ENCODE results near the gene CACNA1C.
A peak's percentile ranks its signal among the peaks of the same experiment; 100 is the strongest.

The CACNA1C gene

GRCh38 chr12:2575245-2575644 is 522.5 kb downstream of the CACNA1C start:
- DNase-seq (ENCODE audit: low read depth), result no peak
- no peak overlapping the region for H3K4me3 ChIP-seq (ENCODE audit: low read depth, low read length)
- TF ChIP-seq CTCF (conservative IDR thresholded peaks at IDR 0.05; ENCODE audit: low read depth, low read length), result no peak

DNA sequence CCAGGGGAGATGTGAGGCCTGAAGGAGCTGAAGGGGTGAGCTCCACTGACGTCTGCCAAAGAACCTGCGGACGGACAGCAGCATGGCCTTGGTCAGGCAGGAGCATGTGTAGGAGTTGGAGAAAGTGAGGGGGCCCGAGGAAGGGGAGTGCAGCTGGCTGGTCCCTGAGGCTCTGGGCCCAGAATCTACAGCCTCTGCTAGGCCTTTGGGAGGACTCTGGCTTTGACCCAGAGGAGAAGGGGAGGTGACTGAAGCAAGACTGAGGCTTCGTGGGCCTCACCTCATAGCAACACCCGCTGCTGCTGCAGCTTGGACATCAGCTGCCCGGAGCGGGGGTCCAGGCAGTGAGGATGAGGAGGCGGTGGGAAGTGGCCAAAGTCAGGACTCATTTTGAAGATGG is 525.4 kb downstream of the CACNA1C start:
- no peak for TF ChIP-seq CTCF (conservative IDR thresholded peaks at IDR 0.05; ENCODE audit: low read depth, low read length)
- DNase-seq (ENCODE audit: low read depth), result no peak
- H3K4me3 ChIP-seq (ENCODE audit: low read depth, low read length), result no peak overlapping the region

- no peak for DNase-seq (ENCODE audit: low read depth)
- TF ChIP-seq CTCF (conservative IDR thresholded peaks at IDR 0.05; ENCODE audit: low read depth, low read length), result no peak
These were observed 526.0 kb downstream of the CACNA1C start for GRCh38 chr12:2578772-2579171.

DNA sequence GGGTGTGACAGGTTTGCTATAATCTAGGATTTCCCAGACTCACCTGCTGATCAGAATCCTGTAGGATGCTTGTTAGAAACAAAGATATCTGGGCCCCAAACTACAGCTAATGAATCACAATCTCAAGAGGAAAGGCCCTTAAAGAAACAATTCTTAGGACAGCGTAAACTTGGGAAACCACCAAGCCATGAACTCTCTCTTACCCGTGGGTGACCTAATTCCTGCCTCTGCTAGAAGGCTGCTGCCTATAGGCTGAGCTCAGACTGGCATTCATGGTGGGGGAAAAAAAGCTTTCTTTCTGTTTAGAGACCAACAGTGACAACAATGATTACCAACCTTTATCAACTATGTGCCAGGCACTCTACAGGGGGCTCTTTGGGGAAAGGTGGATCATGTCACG is 528.0 kb downstream of the CACNA1C start:
- DNase-seq (ENCODE audit: low read depth), result peak; percentile 57
- no peak overlapping the region for H3K4me3 ChIP-seq (ENCODE audit: low read depth, low read length)
- TF ChIP-seq CTCF (conservative IDR thresholded peaks at IDR 0.05; ENCODE audit: low read depth, low read length), result no peak

More at GRCh38 chr12:2578772-2579171, 526.0 kb downstream of the CACNA1C start:
- no peak overlapping the region for H3K4me3 ChIP-seq (ENCODE audit: low read depth, low read length)

- TF ChIP-seq CTCF (conservative IDR thresholded peaks at IDR 0.05; ENCODE audit: low read depth, low read length), result no peak
- DNase-seq (ENCODE audit: low read depth), result no peak
These were observed 528.7 kb downstream of the CACNA1C start for GRCh38 chr12:2581293-2582045.

DNA sequence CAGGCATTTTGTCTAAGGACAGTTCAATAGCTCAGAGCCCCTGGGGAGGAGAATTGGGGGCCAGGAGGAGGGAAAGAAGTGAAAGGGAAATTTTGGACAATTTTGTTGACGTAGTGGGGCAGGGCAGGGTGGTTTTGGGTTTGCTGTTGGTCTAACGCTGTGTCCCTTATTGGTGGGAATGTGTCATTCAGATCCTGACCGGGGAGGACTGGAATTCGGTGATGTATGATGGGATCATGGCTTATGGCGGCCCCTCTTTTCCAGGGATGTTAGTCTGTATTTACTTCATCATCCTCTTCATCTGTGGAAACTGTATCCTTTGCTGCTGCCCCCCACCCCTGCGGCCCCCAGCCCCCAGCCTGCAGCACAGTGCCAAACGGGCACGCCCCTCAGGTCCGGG is 529.8 kb downstream of the CACNA1C start:
- DNase-seq (ENCODE audit: low read depth), result no peak
- no peak for TF ChIP-seq CTCF (conservative IDR thresholded peaks at IDR 0.05; ENCODE audit: low read depth, low read length)
- no peak overlapping the region for H3K4me3 ChIP-seq (ENCODE audit: low read depth, low read length)

More at GRCh38 chr12:2581293-2582045, 528.7 kb downstream of the CACNA1C start:
- no peak overlapping the region for H3K4me3 ChIP-seq (ENCODE audit: low read depth, low read length)

GRCh38 chr12:2583091-2583497 is 530.3 kb downstream of the CACNA1C start:
- DNase-seq (ENCODE audit: low read depth), result peak; percentile 53
- peak; percentile 58 for TF ChIP-seq CTCF (conservative IDR thresholded peaks at IDR 0.05; ENCODE audit: low read depth, low read length)
- no peak overlapping the region for H3K4me3 ChIP-seq (ENCODE audit: low read depth, low read length)

Measured in choroid plexus epithelial cell (primary cell).